HG03095 (cell line): Measurements from ENCODE around the gene KIAA1614.

Source experiments
- ATAC-seq: cut with Tn5 transposase; IDR thresholded peaks from one replicate; pipeline ENCODE4 v1.9.1; 2021; ENCODE audit warnings: moderate library complexity; ENCODE audit not compliant: unreplicated experiment

The KIAA1614 gene

DNA sequence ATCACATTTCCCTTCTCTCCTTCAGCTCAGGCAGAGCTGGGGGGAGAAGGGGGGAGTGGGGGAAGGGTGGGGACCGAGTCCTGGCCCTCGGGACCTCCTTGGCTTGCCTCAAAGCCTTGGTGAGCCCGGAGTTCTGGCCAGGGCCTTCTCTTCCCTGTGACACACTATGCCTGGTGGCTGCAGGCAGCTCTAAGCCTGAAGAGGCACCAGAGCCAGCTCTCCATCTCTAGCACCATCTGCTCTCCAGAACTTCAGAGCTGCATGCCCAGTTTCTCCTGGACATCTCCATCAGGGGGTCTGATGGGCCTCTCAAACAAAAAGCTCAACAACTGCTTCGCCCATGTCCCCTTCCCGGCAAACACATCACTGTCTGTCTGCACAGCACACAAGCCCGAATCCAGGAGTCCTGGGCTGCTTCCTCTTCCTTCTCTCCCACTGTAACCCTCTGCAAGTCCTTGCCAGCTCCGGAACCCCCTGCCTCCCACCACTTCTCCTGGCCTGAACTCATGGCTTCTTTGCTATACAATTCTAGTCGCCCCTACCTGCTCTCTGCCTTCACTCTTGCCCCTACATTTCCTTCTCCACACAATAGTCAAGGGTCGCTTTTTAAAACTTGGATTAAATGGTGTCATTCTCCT is 26.5 kb downstream of the KIAA1614 start:
- no peak for ATAC-seq

DNA sequence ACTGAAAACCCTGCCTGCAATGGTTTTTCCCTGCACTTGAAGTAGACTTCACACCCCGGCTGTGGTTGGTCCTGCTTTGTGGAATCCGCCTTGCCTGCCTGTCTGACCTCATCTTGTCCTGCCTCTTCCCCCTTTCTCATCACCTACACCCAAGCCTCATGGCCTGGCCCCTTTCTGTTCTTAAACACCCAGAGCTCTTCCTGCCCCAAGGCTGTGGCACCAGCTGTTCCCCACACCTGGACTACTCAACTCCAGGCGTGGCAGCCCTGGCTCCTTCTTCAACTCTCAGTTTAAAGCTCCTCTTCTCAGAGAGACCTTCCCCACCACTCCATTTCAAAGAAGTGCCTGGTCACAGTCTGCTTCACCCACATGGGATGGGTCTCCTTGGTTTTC is 27.0 kb downstream of the KIAA1614 start:
- ATAC-seq, result no peak

DNA sequence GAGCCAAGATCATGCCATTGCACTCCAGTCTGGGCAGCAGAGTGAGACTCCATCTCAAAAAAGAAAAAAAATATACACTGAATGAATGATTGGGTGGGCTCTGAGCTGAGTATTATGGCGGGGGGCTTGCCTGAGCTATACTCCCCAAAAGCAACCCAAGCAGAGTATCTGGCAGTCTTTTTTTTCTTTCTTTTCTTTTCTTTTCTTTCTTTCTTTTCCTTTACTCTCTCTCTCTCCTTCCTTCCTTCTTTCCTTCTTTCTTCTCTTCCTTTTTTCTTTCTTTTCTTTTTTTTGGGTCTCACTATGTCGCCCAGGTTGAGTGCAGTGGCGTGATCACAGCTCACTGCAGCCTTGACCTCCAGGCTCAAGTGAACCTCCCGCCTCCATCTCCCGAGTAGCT is 27.7 kb downstream of the KIAA1614 start:
- no peak for ATAC-seq

DNA sequence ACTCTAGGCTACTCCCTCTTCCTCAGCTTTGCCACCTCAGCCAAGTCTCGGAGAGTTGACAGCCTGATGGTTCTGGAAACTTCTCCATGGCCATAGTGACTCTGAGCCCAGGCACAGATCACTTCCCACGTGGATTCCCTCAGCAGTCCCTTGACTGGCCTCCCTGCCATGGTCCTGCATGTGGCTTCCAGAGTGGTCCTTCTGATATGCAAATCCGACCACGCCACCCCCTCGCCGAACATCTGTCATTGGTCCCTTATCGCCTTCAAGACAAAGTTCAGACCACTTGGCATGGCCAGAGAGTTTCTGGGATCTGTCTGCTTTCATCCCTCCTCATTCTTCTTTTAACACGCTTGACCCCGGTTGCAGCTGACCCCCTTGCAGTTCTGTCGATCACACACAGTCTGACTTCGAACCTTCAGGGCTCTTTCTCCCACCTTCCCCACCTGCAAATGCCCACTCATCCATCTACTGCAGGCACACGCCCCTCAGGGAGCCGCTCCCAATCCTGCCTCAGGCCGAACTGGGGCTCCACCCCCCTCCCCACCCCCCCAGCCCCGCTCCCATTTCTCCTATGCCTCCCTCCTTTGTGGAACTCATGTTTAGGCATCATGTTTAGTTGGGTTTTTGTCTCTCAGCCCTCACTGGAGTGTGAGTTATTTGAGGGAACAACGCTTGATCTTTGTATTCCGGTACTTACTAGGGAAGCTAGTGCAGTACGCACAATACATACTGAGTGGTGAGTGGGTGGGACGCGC is 29.0 kb downstream of the KIAA1614 start:
- ATAC-seq, result no peak

DNA sequence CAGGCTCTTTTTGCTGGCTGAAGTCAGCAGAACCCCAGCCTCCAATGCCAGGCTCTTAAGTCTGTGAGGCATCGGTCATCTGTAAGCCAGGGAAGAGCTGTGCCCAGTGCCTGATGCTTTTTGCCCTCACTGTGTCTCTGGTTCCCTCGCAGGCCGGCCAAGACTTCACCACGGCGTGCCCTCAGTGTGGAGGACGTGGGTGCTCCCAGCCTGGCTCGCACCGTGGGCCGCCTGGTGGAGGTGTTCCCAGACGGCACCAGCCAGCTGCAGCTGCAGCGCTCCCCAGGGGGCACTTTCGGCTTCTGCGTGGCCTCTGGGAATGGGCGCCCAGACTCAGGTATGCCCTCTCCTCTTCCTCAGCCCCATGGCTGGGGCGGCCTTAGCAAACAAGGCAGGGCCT is 32.5 kb downstream of the KIAA1614 start:
- ATAC-seq, result no peak

DNA sequence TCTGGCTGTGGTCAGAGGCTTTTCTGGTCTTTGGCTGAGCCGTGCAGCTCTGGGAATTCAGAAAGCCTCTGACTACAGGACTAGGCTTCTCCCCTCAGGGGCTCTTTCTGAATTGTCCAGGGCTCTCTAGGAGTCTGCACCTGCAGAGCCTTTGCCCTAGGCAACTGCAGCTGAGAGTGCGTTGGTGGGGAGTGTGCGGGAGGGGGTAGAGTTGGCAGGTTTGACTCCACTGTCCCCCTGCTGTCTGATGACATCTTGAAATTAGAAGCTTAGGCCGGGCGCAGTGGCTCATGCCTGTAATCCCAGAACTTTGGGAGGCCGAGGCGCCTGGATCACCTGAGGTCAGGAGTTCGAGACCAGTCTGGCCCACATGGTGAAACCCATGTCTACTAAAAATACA is 32.9 kb downstream of the KIAA1614 start:
- no peak for ATAC-seq

DNA sequence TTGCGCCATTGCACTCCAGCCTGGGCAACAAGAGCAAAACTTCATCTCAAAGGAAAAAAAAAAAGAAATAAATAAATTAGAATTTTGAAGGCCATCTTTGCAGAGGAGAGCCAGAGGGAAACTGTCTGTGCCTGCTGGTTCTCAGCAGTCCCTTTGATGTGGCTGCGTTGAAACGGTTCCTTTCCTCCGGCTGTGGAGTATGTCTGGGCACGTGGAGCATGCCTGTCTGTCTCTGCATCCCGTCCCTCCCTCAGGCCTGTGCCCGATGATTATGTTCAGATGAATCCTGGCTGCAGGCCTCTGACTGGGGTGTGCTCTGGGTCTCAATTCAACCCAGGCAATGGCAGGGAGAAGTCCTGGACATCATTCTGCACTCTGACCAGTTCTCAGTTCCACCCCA is 33.4 kb downstream of the KIAA1614 start:
- ATAC-seq, result no peak

DNA sequence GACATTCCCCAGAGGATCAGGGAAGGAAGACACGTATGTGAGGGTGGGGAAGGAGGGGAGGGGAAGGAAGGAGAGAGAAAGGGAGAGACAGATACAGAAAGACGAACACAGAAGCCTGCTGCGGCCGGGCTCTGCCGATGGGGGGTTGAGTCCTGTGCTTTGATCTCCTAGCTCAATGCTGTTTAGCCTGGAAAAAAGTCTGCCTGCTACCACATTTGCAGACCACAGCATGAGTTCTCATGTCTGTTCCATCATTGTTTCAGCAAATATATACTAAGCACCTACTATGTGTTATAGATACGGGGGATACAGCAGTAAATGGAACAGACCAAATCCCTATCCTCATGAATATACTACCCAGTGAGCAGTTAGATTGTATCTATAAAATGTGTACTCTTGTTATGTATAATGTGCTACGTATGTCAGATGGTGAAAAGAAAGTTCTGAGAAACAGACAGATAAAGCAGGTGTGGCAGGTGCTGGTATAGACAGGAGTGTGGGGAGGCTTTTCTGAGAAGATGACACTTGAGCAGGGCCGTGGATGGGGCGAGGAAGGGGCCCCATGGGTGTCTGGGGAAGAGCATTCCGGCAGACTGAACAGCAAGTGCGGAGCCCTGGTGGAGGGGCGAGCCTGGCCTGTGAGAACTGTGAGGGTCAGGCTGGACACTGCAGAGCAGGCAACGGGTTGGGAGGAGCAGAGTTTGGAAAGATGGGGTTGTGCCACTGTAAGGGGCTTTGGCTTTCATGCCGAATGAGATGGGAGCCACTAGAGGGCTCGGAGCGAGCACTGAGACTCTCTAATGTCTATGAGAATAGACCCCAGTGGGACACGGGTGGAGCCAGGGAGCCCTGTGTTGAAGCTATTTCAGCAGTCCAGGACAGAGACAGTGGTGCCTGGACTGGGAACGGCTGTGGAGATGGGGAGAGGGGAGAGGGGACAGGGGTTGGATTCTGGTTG is 34.1 kb downstream of the KIAA1614 start:
- ATAC-seq, result no peak

DNA sequence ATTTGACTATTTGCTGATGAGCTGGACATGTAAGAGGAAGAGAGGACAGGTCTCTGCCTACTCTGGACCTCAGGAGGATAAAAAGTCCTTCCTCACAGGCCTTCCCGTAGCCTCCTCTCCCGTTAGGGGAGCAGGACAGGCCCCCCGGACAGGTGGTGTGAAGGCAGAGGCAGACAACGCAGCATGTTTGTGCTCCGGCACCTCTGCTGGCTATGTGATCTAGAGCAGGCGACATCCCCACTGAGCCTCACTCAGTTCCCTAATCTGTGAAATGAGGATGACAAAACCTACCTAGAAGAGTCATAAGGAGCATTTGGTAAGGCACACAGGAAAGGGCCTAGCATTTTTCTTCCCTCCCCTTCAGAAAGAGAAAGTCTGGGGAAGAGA is 34.8 kb downstream of the KIAA1614 start:
- no peak for ATAC-seq

DNA sequence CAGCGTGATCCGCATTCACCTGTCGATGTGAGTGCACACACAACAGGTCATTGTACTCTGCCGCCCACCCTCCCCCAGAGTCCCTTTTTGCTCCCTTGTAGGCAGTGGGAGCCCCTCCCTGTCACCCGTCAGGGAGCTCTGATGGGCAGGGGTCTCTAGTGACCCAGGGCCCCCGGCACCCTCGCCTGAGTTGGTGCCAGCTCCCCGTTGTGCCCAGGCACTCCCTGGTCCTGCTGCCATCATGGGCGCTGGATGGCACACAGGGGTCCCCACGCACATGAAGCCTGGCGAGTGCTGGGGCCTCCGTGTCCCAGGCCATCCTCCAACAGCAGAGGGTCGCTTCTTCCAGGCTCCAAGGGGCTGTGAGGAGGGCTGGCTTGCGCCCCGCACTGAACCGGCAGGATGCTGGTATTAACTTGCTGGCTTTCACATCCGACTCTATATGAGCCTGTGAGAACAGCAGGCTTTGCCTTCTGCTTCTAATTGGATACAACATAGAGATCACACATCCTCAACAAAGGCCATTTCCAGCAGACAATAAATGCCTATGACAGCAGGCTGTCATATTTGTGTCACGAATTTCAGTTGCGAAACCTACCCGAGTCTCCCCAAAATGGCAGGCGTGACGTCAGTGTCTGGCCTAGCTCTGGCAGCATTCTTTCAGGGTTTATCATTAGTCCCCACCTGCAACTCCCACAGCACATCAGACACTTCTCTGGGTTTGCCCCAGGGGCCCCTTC is 35.4 kb downstream of the KIAA1614 start:
- ATAC-seq, result no peak

DNA sequence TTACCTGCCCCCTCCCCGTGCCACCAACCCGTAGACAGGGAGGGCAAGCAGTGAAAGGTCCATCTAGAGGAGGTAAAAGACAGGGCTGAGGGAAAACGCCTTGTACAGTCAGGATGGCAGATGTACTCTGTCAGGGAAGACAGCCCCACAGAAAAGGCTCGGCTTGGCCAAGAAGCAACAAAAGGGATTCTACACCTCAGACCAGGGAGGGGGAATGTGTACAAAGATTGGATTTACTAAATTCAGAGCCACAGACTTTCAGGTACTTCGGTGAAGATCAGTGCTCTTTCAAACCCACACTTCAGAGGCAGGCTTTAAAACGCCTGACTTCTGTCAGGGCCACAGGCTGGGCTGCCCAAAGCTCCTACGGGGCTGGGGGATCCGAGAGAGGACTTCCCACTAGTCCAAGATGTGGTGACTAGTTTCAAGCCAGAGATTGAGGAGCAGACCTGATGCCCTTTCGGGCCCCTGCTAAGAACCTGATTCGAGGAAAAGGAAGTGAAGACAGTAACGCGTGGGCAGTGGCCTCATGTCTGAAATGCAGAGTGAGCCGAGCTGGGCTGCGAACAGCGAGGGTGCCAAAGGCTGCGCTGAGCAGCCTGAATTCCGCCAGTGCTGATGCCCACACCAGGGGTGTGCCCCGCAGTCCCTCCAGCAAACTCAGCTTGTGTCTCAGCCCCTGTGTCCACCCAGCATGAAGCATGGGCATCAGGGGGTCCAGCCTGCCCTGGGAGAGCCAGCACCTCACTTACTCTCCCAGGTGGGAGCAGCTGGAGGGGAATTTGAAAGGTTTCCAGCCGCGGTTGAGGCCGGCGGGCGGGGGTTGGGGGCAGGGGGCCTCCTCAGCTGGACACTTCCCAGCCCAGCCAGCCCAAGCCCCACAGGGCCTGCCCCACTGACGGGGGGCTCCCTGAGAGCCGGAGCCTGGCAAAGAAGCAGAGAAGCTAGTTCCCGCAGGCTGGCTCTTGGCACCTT is 36.2 kb downstream of the KIAA1614 start:
- ATAC-seq, result no peak

DNA sequence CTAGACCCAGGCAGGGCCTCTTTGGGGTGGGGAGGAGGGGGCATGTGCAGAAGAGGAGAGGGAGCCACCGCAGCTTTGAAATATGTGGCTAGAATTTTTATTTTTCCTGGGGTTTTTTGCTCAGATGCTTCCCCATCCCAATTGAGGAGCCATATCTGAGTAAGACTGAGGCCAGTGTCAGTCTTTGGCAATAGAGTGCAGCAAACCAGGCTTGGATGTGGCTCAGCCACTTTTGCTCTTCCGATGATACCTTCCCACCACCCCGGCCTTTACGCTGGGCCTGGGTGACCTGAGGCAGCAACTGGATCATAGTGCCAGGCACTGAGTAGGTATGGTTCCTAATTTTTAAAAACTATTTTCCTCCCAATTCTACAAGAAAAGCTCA is 36.9 kb downstream of the KIAA1614 start:
- no peak for ATAC-seq

DNA sequence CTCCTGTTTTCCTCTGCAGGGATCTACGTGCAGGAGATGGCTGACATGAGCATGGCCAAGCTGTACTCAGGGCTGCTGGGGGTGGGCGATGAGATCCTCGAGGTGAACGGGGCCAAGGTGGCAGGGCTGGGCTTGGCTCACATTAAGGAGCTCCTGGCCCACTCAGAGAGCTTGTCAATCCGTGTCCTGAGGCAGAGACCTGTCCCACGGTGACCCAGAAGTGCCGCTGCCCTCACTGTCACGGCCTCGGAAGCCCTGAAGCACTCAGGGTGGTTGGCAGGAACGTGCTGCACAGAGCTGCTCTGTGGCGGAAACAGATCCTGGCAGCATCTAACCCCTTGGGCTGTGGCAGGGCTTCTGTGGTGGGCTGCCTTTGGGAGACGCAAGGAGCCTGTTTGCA is 37.6 kb downstream of the KIAA1614 start:
- no peak for ATAC-seq

DNA sequence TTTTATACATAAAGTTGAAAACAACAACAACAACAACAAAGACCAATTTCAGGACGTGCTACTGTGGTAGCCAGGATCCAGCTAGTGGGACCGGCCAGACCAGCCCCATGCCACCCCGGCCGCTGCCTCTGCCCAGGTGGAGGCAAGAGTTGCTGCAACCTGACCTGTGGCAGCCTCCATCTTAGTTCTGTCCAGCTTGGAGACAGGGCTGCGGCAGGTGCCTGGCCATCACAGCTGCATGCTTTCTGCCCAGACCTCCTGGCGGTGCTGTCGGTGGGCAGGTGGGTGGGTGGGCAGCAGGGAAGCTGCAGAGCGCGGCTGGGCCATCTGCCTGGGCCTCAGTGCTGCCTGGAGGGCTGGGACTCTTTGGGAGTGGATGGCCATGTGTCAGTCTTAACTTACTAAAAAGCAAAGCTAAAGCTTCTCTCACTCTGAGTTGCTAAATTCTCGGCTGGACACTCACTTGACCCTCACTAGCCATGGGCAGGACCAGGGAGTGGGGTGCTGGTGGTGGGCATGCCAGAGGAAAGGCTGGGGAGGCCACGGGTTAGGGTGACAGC is 38.6 kb downstream of the KIAA1614 start:
- ATAC-seq, result no peak

DNA sequence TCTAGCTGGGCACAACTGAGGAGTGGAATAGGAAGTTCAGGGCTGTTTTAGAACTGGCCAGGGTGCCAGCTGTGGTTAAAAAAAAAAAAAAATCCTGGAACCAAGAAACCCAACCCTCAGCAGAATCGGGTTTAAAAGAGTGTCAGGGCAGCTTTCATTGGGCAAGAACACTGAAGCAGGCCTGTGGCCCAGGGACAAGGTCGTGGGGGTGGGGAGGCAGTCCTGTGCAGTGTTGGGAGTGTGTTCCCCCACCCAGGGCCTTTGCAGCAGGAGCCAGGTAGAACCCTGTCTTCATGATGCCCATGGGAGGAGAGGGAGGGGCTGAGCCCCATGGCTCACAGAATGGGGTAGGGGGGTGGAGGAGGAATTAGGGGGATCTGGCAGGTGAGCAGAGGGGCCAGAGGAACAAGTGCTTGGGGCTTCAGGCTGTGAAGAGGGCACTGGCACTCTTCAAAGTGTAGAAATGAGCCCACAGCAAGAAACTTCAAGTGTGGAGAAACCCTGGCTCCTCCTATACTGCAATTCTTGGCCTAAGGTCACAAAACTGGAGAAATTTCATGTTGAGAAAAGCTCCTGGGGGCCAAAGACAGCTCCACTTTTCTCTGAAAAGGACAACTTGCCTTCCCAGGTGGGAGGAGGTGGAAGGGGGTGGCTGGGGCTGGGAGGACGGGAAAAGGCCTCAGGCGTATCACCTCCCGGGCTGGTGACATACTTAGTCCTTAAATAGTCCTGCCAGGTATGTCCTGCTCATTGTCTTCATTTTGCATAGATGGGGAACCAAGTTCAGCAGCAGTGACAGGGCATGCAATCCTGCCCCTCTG is 39.3 kb downstream of the KIAA1614 start:
- no peak for ATAC-seq

DNA sequence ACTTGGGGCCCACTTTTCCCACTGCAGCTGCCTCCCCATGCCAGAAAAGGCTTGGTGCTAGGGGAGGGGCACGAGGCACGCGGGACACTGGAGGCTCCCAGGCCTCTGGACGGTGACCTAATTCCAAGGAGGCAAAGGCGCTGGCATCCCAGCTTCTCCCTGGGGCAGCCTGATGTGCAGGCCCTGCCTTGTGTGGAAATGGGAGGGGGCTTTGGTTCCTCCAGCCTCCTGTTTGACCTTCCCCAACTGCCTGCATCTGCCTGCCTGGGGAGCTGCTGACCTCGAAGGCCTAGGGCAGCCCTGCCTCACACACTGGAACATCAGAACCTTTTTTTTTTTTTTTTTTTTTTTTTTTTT is 39.9 kb downstream of the KIAA1614 start:
- no peak for ATAC-seq

DNA sequence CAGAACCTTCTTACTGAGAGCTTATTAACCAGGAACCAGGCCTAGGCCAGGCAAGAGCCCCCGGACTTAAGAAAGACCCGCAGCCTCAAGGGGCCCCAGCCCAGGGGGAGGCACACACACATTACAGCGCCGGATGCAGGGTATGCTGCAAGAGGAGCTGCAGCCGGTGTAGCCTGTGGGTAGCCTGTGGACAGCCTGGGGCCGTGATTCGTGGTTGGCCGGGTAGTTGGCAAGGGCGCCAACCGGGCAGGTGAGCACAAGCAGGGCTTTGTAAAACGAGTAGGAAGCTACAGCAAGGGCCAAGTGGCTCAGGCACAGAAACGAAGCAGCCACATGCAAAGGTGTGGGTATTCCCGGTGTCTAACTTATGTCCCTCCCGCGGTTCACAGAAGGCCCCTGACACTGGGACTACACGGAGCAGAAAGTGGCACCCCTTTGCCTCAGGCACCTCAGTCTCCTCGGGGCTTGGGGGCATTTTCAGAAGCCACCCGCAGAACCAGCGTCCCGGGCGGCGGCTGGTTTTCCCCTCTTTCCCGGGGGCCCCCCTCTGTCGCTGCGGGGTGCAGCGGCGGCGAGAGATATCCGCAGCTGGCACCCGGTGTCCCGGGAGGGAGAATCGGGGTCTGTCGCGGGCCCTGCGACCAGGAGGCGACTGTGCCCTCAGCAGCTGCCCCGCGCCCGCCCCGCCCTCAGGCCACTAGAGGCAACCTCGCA is 40.8 kb downstream of the KIAA1614 start:
- ATAC-seq, result peak; percentile 23
